Measurements from ENCODE around the gene RAD1.
A peak's percentile ranks its signal among the peaks of the same experiment; 100 is the strongest.
"Not testable (repeated sequence)": the region's sequence is repeated elsewhere in the genome, so short reads cannot be mapped to it uniquely, and the experiment has no call there.

The RAD1 gene

GRCh38 chr5:34927785-34928184 lies 12.5 kb upstream of the RAD1 start:
- no peak for DNase-seq
- Mint-ChIP-seq H3K27ac (no peak overlapping the region), H3K9me3 (no peaks in the 10 kb centered on the region), H3K4me3 (no peak overlapping the region), H3K36me3 (ENCODE audit: low read depth) (peaks cover 44% of the 10 kb centered on the region), H3K27me3 (no peaks in the 10 kb centered on the region), H3K4me1 (peaks cover 60% of the 10 kb centered on the region)
- ATAC-seq: no peak

GRCh38 chr5:34926318-34926888 lies 11.1 kb upstream of the RAD1 start:
- H3K9me3 Mint-ChIP-seq: no peaks in the 10 kb centered on the region
- ATAC-seq (no peak), DNase-seq (no peak)
- H3K27me3 Mint-ChIP-seq: no peaks in the 10 kb centered on the region
- H3K27ac Mint-ChIP-seq: peak overlapping the region; percentile 59
- H3K4me3 Mint-ChIP-seq: no peak overlapping the region
- peaks cover 52% of the 10 kb centered on the region for H3K36me3 Mint-ChIP-seq (ENCODE audit: low read depth)
- peaks cover 58% of the 10 kb centered on the region for H3K4me1 Mint-ChIP-seq

- DNase-seq (no peak), ATAC-seq (no peak)
- peaks cover 64% of the 10 kb centered on the region for H3K36me3 Mint-ChIP-seq (ENCODE audit: low read depth)
- no peaks in the 10 kb centered on the region for H3K27me3 Mint-ChIP-seq
- H3K27ac Mint-ChIP-seq: peak overlapping the region; percentile 88
- no peaks in the 10 kb centered on the region for H3K9me3 Mint-ChIP-seq
- H3K4me3 Mint-ChIP-seq: no peak overlapping the region
- H3K4me1 Mint-ChIP-seq: peaks cover 57% of the 10 kb centered on the region
Observed at GRCh38 chr5:34924462-34924765, 9.1 kb upstream of the RAD1 start.

GRCh38 chr5:34923694-34924461 lies 8.6 kb upstream of the RAD1 start:
- peak overlapping the region; percentile 88 for H3K27ac Mint-ChIP-seq
- H3K4me1 Mint-ChIP-seq: peaks cover 54% of the 10 kb centered on the region
- H3K36me3 Mint-ChIP-seq (ENCODE audit: low read depth): peaks cover 61% of the 10 kb centered on the region
- peak; percentile 96 for ATAC-seq
- DNase-seq: no peak
- H3K4me3 Mint-ChIP-seq: peak overlapping the region; percentile 56
- no peaks in the 10 kb centered on the region for H3K27me3 Mint-ChIP-seq
- H3K9me3 Mint-ChIP-seq: no peaks in the 10 kb centered on the region

- H3K27me3 Mint-ChIP-seq, H3K9me3 Mint-ChIP-seq, ATAC-seq, DNase-seq: not testable (repeated sequence)
- H3K4me1 Mint-ChIP-seq: peaks cover 53% of the 10 kb centered on the region
- peaks cover 65% of the 10 kb centered on the region for H3K36me3 Mint-ChIP-seq (ENCODE audit: low read depth)
- peak overlapping the region; percentile 88 for H3K27ac Mint-ChIP-seq
- peak overlapping the region; percentile 56 for H3K4me3 Mint-ChIP-seq
Observed at GRCh38 chr5:34923256-34923655, 8.0 kb upstream of the RAD1 start.

- Mint-ChIP-seq H3K27me3 (no peaks in the 10 kb centered on the region), H3K9me3 (no peaks in the 10 kb centered on the region), H3K36me3 (ENCODE audit: low read depth) (peaks cover 52% of the 10 kb centered on the region), H3K4me1 (peaks cover 51% of the 10 kb centered on the region), H3K27ac (peak overlapping the region; percentile 69), H3K4me3 (no peak overlapping the region)
- ATAC-seq (no peak), DNase-seq (no peak)
Observed at GRCh38 chr5:34919077-34919476, 3.8 kb upstream of the RAD1 start.

GRCh38 chr5:34918025-34918424 lies 2.7 kb upstream of the RAD1 start:
- ATAC-seq (no peak), DNase-seq (no peak)
- H3K27me3 Mint-ChIP-seq: no peaks in the 10 kb centered on the region
- no peaks in the 10 kb centered on the region for H3K9me3 Mint-ChIP-seq
- peaks cover 51% of the 10 kb centered on the region for H3K36me3 Mint-ChIP-seq (ENCODE audit: low read depth)
- H3K4me1 Mint-ChIP-seq: peaks cover 50% of the 10 kb centered on the region
- H3K27ac Mint-ChIP-seq: peak overlapping the region; percentile 12
- no peak overlapping the region for H3K4me3 Mint-ChIP-seq

- Mint-ChIP-seq H3K9me3 (no peaks in the 10 kb centered on the region), H3K27ac (no peak overlapping the region), H3K36me3 (ENCODE audit: low read depth) (peaks cover 48% of the 10 kb centered on the region), H3K4me1 (peaks cover 45% of the 10 kb centered on the region), H3K4me3 (no peak overlapping the region), H3K27me3 (no peaks in the 10 kb centered on the region)
- DNase-seq (no peak), ATAC-seq (no peak)
Observed at GRCh38 chr5:34916518-34916917, 1.2 kb upstream of the RAD1 start.

DNA sequence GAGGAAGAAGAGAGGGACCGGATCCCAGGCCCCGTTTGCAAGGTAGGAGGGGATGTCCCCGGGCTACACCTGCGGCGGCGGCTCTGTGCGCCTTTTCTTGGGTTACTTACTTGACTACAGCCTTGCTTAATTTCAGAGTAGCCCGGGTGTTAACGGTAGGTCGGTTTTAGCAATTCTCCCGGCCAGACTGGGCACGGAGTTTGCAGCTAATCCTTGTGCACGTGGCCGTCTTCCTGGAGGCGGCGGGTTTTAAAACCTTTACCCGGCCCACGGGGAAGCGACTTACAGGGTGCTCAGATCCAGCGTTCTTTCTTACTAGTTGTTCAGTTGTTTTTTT lies 520 bp upstream of the RAD1 start:
- no peak for DNase-seq
- peaks cover 40% of the 10 kb centered on the region for H3K4me1 Mint-ChIP-seq
- no peaks in the 10 kb centered on the region for H3K27me3 Mint-ChIP-seq
- no peak overlapping the region for H3K4me3 Mint-ChIP-seq
- H3K9me3 Mint-ChIP-seq: no peaks in the 10 kb centered on the region
- ATAC-seq: no peak
- peaks cover 48% of the 10 kb centered on the region for H3K36me3 Mint-ChIP-seq (ENCODE audit: low read depth)
- H3K27ac Mint-ChIP-seq: no peak overlapping the region

GRCh38 chr5:34914671-34915138 lies 599 bp downstream of the RAD1 start:
- Mint-ChIP-seq H3K27me3 (no peaks in the 10 kb centered on the region), H3K4me1 (peaks cover 35% of the 10 kb centered on the region), H3K27ac (no peak overlapping the region), H3K9me3 (no peaks in the 10 kb centered on the region), H3K4me3 (no peak overlapping the region), H3K36me3 (ENCODE audit: low read depth) (peaks cover 47% of the 10 kb centered on the region)
- ATAC-seq (no peak), DNase-seq (peak; percentile 14)

DNA sequence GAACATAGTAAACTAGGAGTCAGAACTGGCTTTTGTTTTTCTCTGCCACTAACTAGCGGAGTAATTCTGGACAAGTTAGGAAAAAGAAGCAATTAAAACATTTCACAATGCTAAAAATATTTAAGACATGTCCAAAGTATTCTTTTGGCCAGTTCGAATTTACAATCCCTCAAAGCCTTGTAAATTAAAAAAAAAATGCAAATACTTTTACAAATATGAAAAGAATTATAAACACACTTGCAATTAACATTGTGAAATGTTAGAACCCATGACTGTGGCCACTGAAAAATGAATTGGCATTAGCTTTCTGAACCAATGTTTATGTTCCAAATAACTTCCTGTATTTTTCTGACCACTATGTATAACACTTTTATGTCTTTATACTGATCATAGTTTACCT lies 2.2 kb downstream of the RAD1 start:
- DNase-seq (no peak), ATAC-seq (no peak)
- Mint-ChIP-seq H3K27me3 (no peaks in the 10 kb centered on the region), H3K4me1 (peaks cover 30% of the 10 kb centered on the region), H3K27ac (no peak overlapping the region), H3K4me3 (no peak overlapping the region), H3K36me3 (ENCODE audit: low read depth) (peaks cover 53% of the 10 kb centered on the region), H3K9me3 (no peaks in the 10 kb centered on the region)

GRCh38 chr5:34905564-34905963 lies 9.7 kb downstream of the RAD1 start:
- Mint-ChIP-seq H3K9me3 (no peaks in the 10 kb centered on the region), H3K27me3 (no peaks in the 10 kb centered on the region), H3K36me3 (ENCODE audit: low read depth) (peaks cover 34% of the 10 kb centered on the region), H3K27ac (no peak overlapping the region), H3K4me3 (no peak overlapping the region), H3K4me1 (no peaks in the 10 kb centered on the region)
- DNase-seq (no peak), ATAC-seq (no peak)

- ATAC-seq (no peak), DNase-seq (no peak)
- H3K27me3 Mint-ChIP-seq: no peaks in the 10 kb centered on the region
- peaks cover 17% of the 10 kb centered on the region for H3K36me3 Mint-ChIP-seq (ENCODE audit: low read depth)
- H3K9me3 Mint-ChIP-seq: no peaks in the 10 kb centered on the region
- H3K4me1 Mint-ChIP-seq: no peaks in the 10 kb centered on the region
- H3K4me3 Mint-ChIP-seq: no peak overlapping the region
- H3K27ac Mint-ChIP-seq: peak overlapping the region; percentile 21
Observed at GRCh38 chr5:34903260-34903659, 12.0 kb downstream of the RAD1 start.

DNA sequence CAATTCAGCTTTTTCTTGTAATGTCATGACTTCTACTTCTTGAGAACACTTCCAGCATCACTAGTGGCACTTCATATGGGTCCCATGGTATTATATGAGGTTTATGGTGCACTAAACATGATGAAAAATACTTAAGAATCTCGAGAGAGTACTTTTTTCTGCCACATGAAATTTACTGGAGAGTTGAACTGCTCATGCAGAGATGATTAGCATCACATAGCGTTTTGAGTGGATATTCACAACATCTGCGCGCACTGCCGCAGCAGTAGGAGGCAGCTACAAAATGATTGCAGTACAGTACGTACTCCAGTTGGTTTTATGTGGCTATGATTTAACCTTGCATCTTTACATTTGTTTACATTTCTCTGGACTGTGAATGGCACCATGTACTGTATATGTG lies 14.7 kb downstream of the RAD1 start:
- ATAC-seq: no peak
- no peak overlapping the region for H3K4me3 Mint-ChIP-seq
- no peaks in the 10 kb centered on the region for H3K27me3 Mint-ChIP-seq
- no peaks in the 10 kb centered on the region for H3K4me1 Mint-ChIP-seq
- H3K9me3 Mint-ChIP-seq: no peaks in the 10 kb centered on the region
- peaks cover 23% of the 10 kb centered on the region for H3K36me3 Mint-ChIP-seq (ENCODE audit: low read depth)
- DNase-seq: no peak
- H3K27ac Mint-ChIP-seq: no peak overlapping the region

DNA sequence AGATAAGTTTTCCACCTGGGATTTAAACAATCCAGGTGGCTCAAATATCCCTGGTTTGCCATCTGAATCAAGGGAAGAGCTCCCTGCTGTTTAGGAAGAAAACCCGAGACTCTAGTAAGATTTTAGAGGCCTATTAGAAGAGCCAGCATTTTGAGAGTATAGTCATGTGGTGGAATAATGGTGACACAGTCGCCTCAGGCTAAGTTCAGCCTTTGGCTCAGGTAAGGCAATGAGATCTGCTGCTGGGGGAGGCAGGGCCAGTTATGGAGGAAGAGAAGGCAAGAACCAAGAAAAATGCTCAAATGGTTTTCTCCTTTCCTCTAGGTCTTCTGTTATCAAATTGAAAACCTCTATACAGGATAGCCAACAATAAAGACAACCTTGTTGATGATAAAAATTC lies 16.2 kb downstream of the RAD1 start:
- peaks cover 16% of the 10 kb centered on the region for H3K36me3 Mint-ChIP-seq (ENCODE audit: low read depth)
- DNase-seq (no peak), ATAC-seq (no peak)
- H3K27me3 Mint-ChIP-seq: no peaks in the 10 kb centered on the region
- H3K4me3 Mint-ChIP-seq: no peak overlapping the region
- no peaks in the 10 kb centered on the region for H3K4me1 Mint-ChIP-seq
- H3K27ac Mint-ChIP-seq: no peak overlapping the region
- no peaks in the 10 kb centered on the region for H3K9me3 Mint-ChIP-seq
